Smooth muscle cell (in vitro differentiated cells): ENCODE data around the gene ASAP3. TPM values are rescaled to one million over a fixed set of nuclear protein-coding genes. Genes with fewer than 3 reads are reported as not detected.

Source experiments
- DNase-seq: peaks from one replicate; lab custom pipeline; 2025; ENCODE audit not compliant: unreplicated experiment; lab: John Stamatoyannopoulos, UW
- H2AFZ ChIP-seq: fragments of 200-600 bp; sonication (generic); 2 replicates; pipeline ENCODE4 v1.6.0; 2016; ENCODE audit warnings: antibody characterized with exemption, low read depth, mild to moderate bottlenecking
- H3F3A ChIP-seq: fragments of 200-600 bp; sonication (generic); 2 replicates; pipeline ENCODE4 v1.6.0; 2017; ENCODE audit warnings: antibody characterized with exemption, low read depth
- H3K27ac ChIP-seq: fragments of 200-600 bp; sonication (generic); 2 replicates; pipeline ENCODE4 v1.5.1; 2016; ENCODE audit warnings: low read depth, mild to moderate bottlenecking
- H3K27me3 ChIP-seq: fragments of 200-600 bp; sonication (generic); 2 replicates; pipeline ENCODE4 v1.6.1; 2016; ENCODE audit warnings: low read depth, mild to moderate bottlenecking
- H3K36me3 ChIP-seq: fragments of 200-600 bp; sonication (generic); 2 replicates; pipeline ENCODE4 v1.5.1; 2016; ENCODE audit warnings: low read depth
- H3K4me1 ChIP-seq: fragments of 200-600 bp; sonication (generic); 2 replicates; pipeline ENCODE4 v1.5.1; 2016; ENCODE audit warnings: low read depth
- H3K4me2 ChIP-seq: fragments of 200-600 bp; sonication (generic); 2 replicates; pipeline ENCODE4 v1.6.0; 2016; ENCODE audit warnings: mild to moderate bottlenecking
- H3K4me3 ChIP-seq: fragments of 200-600 bp; sonication (generic); 2 replicates; pipeline ENCODE4 v1.5.1; 2016; ENCODE audit warnings: mild to moderate bottlenecking
- H3K79me2 ChIP-seq: fragments of 200-600 bp; sonication (generic); 2 replicates; pipeline ENCODE4 v1.6.0; 2016; ENCODE audit warnings: low read depth, mild to moderate bottlenecking
- H3K9ac ChIP-seq: fragments of 200-600 bp; sonication (generic); 2 replicates; pipeline ENCODE4 v1.6.0; 2016; ENCODE audit warnings: low read depth
- H3K9me3 ChIP-seq: fragments of 200-600 bp; sonication (generic); replicated peaks from 2 replicates; pipeline ENCODE4 v1.5.1; 2016; ENCODE audit warnings: low read depth
- H4K20me1 ChIP-seq: fragments of 200-600 bp; sonication (generic); 2 replicates; pipeline ENCODE4 v1.6.0; 2016; ENCODE audit warnings: low read depth
- WGBS: methylation state at CpG from one replicate; pipeline ENCODE4 v1.1.7; 2016; ENCODE audit warnings: low lambda C conversion rate; 5-methylcytosine and 5-hydroxymethylcytosine counted together
- polyA plus RNA-seq: library from polyadenylated mRNA; unstranded; fragments of >200 nt; fragmentation: Nextera tagmentation; extraction: Ambion mirVana; gene quantifications from 2 replicates; pipeline ENCODE4 v1.2.1, GENCODE V29; 2016
- total RNA-seq: library from RNA; depleted of rRNA; stranded (reverse); fragments of >200 nt; gene quantifications from 2 replicates; pipeline ENCODE4 v1.2.3, GENCODE V29; 2014
- TF ChIP-seq, protein P1 (sequence below): fragments of 200-600 bp; sonication (generic); IDR thresholded peaks from 2 replicates; pipeline ENCODE4 v1.5.1; 2017; ENCODE audit warnings: borderline replicate concordance, mild to moderate bottlenecking, antibody characterized with exemption; ENCODE audit not compliant: insufficient read depth, poor library complexity, severe bottlenecking

Gene ASAP3
- total and polyA plus RNA-seq, 2 experiments from 2014 or later = 16.3 to 28.9 TPM

DNA sequence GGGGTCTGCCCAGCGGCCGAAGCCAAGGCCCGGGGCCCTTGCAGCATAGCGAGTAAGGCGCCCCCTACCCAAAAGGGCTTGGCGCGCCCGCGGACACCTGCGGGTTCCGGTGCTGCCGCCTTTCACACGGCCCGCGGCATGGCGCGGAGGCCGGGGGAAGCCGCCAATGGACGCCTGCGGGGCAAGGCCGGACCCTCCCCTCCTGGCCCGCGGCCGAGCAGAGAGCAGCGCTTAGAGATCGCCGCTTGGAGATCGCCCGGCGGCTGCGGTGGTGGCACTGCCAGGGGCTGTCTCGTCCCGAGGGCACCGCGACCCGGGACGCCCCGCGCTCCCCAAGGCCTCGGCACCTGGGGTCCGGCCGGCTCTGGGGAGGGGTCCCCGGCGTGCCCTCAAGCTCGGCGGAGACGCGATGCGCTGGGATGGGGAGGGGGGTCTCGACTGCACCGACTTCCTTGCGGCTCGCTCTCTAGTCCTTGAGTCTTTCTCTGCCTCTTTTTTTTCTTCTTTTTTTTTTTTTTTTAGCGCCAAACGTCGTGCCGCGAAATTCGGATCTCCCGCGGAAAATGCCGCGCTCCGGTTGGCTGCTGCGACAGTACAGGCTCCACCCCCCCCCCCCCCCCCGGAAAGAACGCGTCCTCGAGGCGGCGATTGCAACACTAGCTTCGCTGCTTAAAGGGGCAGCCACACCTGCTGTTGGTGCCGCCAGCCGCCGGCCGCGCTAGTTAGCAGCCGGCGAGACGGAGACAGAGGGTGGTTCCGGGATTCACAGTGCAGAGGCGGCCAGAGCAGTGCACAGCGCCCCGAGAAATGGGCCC lies 47.0 kb upstream of the ASAP3 start, which contains the start of gene E2F2:
Gene E2F2 (minus strand): TSS at position 487 of the 815 bp plus-strand sequence. CDS start 440 bp downstream, at position 47.
- TF ChIP-seq, protein P1, sequence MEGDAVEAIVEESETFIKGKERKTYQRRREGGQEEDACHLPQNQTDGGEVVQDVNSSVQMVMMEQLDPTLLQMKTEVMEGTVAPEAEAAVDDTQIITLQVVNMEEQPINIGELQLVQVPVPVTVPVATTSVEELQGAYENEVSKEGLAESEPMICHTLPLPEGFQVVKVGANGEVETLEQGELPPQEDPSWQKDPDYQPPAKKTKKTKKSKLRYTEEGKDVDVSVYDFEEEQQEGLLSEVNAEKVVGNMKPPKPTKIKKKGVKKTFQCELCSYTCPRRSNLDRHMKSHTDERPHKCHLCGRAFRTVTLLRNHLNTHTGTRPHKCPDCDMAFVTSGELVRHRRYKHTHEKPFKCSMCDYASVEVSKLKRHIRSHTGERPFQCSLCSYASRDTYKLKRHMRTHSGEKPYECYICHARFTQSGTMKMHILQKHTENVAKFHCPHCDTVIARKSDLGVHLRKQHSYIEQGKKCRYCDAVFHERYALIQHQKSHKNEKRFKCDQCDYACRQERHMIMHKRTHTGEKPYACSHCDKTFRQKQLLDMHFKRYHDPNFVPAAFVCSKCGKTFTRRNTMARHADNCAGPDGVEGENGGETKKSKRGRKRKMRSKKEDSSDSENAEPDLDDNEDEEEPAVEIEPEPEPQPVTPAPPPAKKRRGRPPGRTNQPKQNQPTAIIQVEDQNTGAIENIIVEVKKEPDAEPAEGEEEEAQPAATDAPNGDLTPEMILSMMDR = no peak
- H3F3A ChIP-seq = no peaks in the 10 kb centered on the region
- no peaks in the 10 kb centered on the region for H3K79me2 ChIP-seq
- DNase-seq = peak; percentile 62
- H3K4me1 ChIP-seq = peaks cover 21% of the 10 kb centered on the region
- H2AFZ ChIP-seq = peak within 1 kb of the TSS; percentile 78
- peak within 1 kb of the TSS; percentile 65 for H3K4me3 ChIP-seq
- H4K20me1 ChIP-seq = no peaks in the 10 kb centered on the region
- peaks cover 4% of the 10 kb centered on the region for H3K27me3 ChIP-seq
- no peak within 1 kb of the TSS for H3K27ac ChIP-seq
- peak within 1 kb of the TSS; percentile 99 for H3K4me2 ChIP-seq
- H3K9ac ChIP-seq = no peak within 1 kb of the TSS
- 2% methylated on average over 71 of the region's 85 CpGs for WGBS
- no peaks in the 10 kb centered on the region for H3K36me3 ChIP-seq
- H3K9me3 ChIP-seq = no peaks in the 10 kb centered on the region

DNA sequence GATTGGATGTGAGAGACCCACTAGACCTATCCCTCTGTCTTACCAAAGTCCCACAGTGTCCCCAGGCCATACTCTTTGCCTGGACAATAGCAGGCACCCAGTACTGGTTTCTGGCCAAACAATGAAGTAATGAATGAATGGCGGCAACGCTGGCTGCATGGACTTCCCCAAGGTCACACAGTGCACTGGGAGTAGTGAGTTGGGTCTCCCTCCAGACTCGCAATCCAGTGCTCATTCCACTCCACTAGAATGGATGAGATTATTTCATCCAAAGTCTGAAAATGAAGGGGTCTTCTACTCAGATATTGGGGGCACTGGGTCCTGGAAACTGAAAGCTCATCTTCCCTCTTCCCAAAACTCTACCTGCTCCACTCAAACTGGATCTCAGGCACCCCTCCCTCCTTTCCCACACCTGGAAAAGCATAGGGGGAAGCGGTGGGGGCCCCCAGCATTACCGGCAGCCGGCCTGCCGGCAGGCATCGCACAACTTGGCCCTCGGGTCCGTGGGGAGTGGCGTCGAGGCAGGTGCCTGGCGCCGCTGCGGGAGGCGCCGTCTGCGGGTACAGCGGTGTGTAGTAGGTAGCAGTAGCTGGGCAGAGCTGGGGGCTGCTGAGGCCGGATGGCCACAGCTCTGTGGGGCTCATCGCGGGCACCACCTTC lies 46.2 kb upstream of the ASAP3 start:
- no peaks in the 10 kb centered on the region for H3K9me3 ChIP-seq
- TF ChIP-seq, protein P1 = no peak
- H3K27ac ChIP-seq = no peak overlapping the region
- WGBS = 23% methylated on average over 22 of the region's 22 CpGs
- peaks cover 4% of the 10 kb centered on the region for H3K27me3 ChIP-seq
- H3K4me3 ChIP-seq = peak overlapping the region; percentile 65
- H3K79me2 ChIP-seq = no peaks in the 10 kb centered on the region
- H3K36me3 ChIP-seq = no peaks in the 10 kb centered on the region
- H2AFZ ChIP-seq = no peak overlapping the region
- H3K4me1 ChIP-seq = peaks cover 21% of the 10 kb centered on the region
- no peaks in the 10 kb centered on the region for H3F3A ChIP-seq
- DNase-seq = no peak
- peak overlapping the region; percentile 99 for H3K4me2 ChIP-seq
- H3K9ac ChIP-seq = no peak overlapping the region
- no peaks in the 10 kb centered on the region for H4K20me1 ChIP-seq

DNA sequence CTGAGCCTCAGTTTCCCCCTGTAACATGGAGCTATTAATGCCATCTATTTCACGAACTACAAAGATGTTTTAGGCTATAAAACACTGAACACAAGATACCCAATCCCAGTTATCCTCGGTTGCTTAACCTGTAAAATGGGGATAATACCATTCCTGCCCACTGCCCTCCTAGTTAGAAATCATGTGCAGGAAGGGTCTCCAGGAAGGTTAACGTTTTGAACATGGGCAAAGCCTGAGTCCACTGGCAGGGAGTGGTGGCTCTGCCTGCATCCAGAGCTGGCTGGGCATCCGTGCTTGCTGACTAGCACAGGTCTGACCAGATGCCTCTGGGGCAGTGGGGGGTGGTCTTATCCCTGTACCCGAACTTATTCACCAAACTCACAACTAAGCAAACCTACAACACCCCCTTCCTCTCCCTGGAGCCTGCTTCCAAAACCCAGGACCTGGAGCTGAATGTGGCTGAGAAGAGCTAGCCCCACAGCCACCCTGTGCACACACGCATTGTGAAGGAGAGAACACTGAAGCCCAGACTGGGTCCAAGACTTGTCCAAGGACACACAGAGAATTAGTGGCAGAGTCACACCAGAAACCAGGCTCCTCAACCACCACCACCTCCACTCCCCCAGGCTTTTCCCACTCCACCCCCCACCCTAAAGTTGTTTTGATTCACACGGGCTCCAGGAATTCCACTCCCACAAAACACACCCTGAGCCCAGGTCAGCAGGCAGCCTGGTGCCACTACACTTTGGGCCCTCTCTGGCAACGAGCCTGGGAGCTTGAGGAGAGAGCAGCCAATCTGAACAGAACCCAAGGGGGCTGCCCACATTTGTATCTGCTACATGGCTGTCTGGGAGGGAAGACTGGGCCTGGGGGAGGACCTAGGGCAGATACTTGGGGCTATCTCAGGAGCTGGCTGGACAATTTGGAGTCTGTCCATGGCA lies 45.4 kb upstream of the ASAP3 start:
- Histone ChIP-seq H3K9me3 (no peaks in the 10 kb centered on the region), H4K20me1 (no peaks in the 10 kb centered on the region), H3K36me3 (no peaks in the 10 kb centered on the region), H3K79me2 (no peaks in the 10 kb centered on the region), H3K9ac (no peak overlapping the region), H3K4me3 (no peak overlapping the region), H3K27me3 (peaks cover 4% of the 10 kb centered on the region), H3F3A (no peaks in the 10 kb centered on the region), H2AFZ (no peak overlapping the region), H3K4me1 (peaks cover 21% of the 10 kb centered on the region), H3K27ac (no peak overlapping the region), H3K4me2 (peak overlapping the region; percentile 99)
- TF ChIP-seq, protein P1 = no peak
- DNase-seq = no peak
- WGBS = 82% methylated on average over 8 of the region's 8 CpGs
